ENCODE measurements around the gene METAP1D. TPM values are rescaled to one million over a fixed set of nuclear protein-coding genes. Genes with fewer than 3 reads are reported as not detected.

The METAP1D gene
- polyA plus RNA-seq, 1 of the 3 experiments (the other 2 are of a cell fraction), result 10.3 TPM

DNA sequence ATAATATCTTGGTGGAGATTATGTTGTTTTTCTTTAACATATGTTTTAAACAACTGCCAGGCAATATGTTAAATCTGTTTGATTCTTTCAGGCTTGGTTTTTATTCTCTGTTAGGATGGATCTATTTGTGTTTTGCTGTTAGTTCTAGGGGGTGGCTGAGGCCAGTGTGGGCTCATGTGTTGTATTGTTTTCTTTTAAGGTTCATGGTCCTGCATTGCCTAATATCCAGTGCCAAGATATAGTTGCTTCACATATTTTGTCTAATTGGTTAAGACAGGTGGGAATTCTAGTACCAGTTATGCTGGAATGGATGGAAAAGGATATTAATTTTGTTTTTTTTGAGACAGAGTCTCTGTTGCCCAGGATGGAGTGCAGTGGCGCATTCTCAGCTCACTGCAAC, 7.6 kb downstream of the METAP1D start:
- Histone ChIP-seq H2AFZ (ENCODE audit: low read depth) (no peak overlapping the region), H3K9ac (no peak overlapping the region), H3K27me3 (ENCODE audit: insufficient read depth) (no peaks in the 10 kb centered on the region), H3K4me1 (ENCODE audit: control insufficient read depth in 1 of 2, insufficient read depth in 2 of 2, low read depth in 1 of 2, low read length in 1 of 2) (no peaks in the 10 kb centered on the region), H3K4me2 (no peak overlapping the region), H3K79me2 (ENCODE audit: insufficient read depth) (no peaks in the 10 kb centered on the region), H3K9me2 (no peaks in the 10 kb centered on the region), H4K20me1 (ENCODE audit: insufficient read depth) (no peaks in the 10 kb centered on the region), H3F3A (replicated peaks; ENCODE audit: insufficient read depth) (no peaks in the 10 kb centered on the region), H3K4me3 (ENCODE audit: low read depth in 2 of 2, low read length in 1 of 2) (no peak overlapping the region), H3K27ac (ENCODE audit: low read depth in 2 of 2, low read length in 1 of 2) (no peak overlapping the region), H3K9me3 (no peaks in the 10 kb centered on the region), H3K36me3 (replicated peaks in 1 of 2; ENCODE audit: control insufficient read depth in 1 of 2, insufficient read depth in 2 of 2, low read length in 1 of 2) (no peaks in the 10 kb centered on the region)
- TF ChIP-seq, protein P1, sequence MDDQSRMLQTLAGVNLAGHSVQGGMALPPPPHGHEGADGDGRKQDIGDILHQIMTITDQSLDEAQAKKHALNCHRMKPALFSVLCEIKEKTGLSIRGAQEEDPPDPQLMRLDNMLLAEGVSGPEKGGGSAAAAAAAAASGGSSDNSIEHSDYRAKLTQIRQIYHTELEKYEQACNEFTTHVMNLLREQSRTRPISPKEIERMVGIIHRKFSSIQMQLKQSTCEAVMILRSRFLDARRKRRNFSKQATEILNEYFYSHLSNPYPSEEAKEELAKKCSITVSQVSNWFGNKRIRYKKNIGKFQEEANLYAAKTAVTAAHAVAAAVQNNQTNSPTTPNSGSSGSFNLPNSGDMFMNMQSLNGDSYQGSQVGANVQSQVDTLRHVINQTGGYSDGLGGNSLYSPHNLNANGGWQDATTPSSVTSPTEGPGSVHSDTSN (IDR thresholded peaks at IDR 0.05), result no peak
- TF ChIP-seq SMC3 (IDR thresholded peaks at IDR 0.05; ENCODE audit: low read depth, low read length) (no peak), EZH2phosphoT487 (IDR thresholded peaks at IDR 0.05; ENCODE audit: borderline replicate concordance, low read depth) (no peak), FOXJ3 (CRISPR knock-in tag; IDR thresholded peaks at IDR 0.05) (no peak), RCOR1 (IDR thresholded peaks at IDR 0.05; ENCODE audit: low read length) (no peak)
- TF ChIP-seq, protein P2, sequence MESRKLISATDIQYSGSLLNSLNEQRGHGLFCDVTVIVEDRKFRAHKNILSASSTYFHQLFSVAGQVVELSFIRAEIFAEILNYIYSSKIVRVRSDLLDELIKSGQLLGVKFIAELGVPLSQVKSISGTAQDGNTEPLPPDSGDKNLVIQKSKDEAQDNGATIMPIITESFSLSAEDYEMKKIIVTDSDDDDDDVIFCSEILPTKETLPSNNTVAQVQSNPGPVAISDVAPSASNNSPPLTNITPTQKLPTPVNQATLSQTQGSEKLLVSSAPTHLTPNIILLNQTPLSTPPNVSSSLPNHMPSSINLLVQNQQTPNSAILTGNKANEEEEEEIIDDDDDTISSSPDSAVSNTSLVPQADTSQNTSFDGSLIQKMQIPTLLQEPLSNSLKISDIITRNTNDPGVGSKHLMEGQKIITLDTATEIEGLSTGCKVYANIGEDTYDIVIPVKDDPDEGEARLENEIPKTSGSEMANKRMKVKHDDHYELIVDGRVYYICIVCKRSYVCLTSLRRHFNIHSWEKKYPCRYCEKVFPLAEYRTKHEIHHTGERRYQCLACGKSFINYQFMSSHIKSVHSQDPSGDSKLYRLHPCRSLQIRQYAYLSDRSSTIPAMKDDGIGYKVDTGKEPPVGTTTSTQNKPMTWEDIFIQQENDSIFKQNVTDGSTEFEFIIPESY (IDR thresholded peaks at IDR 0.05; ENCODE audit: borderline replicate concordance, low read depth), result no peak
- CTCF ChIA-PET, result no interaction called here
- DNase-seq, result no peak
- POLR2A ChIA-PET, result no interaction called here
- WGBS (ENCODE audit: low lambda C conversion rate), result 100% methylated on average over 1 of the region's 1 CpG

DNA sequence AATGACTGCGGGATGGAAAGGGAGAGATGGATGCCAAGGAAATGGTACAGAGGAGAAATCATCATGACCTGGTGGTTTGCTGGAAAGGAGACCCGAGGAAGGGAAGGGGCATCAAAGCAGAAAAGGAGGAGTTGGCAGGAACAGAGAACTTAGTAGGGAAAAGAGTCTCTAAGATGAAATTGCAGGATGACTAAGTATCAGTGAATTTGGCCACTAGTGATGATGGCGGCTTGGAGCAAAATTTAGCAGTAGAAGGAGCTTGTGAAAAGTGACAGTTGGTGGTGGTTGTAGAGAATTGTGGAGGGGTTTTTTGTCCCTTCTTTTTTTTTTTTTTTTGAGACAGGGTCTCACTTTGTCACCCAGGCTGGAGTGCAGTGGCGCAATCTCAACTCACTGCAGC, 10.1 kb downstream of the METAP1D start:
- no peak overlapping the region for H2AFZ ChIP-seq (ENCODE audit: low read depth)
- no peak overlapping the region for H3K4me2 ChIP-seq
- no peaks in the 10 kb centered on the region for H3K9me2 ChIP-seq
- DNase-seq, result no peak
- H3K4me3 ChIP-seq (ENCODE audit: low read depth in 2 of 2, low read length in 1 of 2), result no peak overlapping the region
- H3K27me3 ChIP-seq (ENCODE audit: insufficient read depth), result no peaks in the 10 kb centered on the region
- H3K9me3 ChIP-seq, result no peaks in the 10 kb centered on the region
- no peaks in the 10 kb centered on the region for H3F3A ChIP-seq (replicated peaks; ENCODE audit: insufficient read depth)
- ChIA-PET POLR2A (interaction anchor here (0.6 kb wide), 1 partner anchor 68 kb away, joined by 3 read pairs; no protein-coding TSS in a partner anchor), CTCF (no interaction called here)
- H4K20me1 ChIP-seq (ENCODE audit: insufficient read depth), result no peaks in the 10 kb centered on the region
- no peaks in the 10 kb centered on the region for H3K36me3 ChIP-seq (replicated peaks in 1 of 2; ENCODE audit: control insufficient read depth in 1 of 2, insufficient read depth in 2 of 2, low read length in 1 of 2)
- no peak overlapping the region for H3K9ac ChIP-seq
- no peak overlapping the region for H3K27ac ChIP-seq (ENCODE audit: low read depth in 2 of 2, low read length in 1 of 2)
- H3K4me1 ChIP-seq (ENCODE audit: control insufficient read depth in 1 of 2, insufficient read depth in 2 of 2, low read depth in 1 of 2, low read length in 1 of 2), result no peaks in the 10 kb centered on the region
- no peaks in the 10 kb centered on the region for H3K79me2 ChIP-seq (ENCODE audit: insufficient read depth)
- 87% methylated on average over 4 of the region's 4 CpGs for WGBS (ENCODE audit: low lambda C conversion rate)
- TF ChIP-seq ELF1 (IDR thresholded peaks at IDR 0.05) (no peak), RAD21 (IDR thresholded peaks at IDR 0.05; ENCODE audit: low read length) (no peak), RFX5 (IDR thresholded peaks at IDR 0.05; ENCODE audit: low read length) (no peak), FOSL2 (IDR thresholded peaks at IDR 0.05; ENCODE audit: borderline replicate concordance, low read depth) (no peak), MXI1 (IDR thresholded peaks at IDR 0.05; ENCODE audit: low read depth, low read length) (no peak), GABPA (IDR thresholded peaks at IDR 0.05; ENCODE audit: low read depth) (no peak), FOXJ3 (CRISPR knock-in tag; IDR thresholded peaks at IDR 0.05) (no peak), GATA2 (CRISPR knock-in tag; IDR thresholded peaks at IDR 0.05) (no peak), MEF2A (IDR thresholded peaks at IDR 0.05; ENCODE audit: borderline replicate concordance, low read depth) (no peak)
- TF ChIP-seq, protein P3, sequence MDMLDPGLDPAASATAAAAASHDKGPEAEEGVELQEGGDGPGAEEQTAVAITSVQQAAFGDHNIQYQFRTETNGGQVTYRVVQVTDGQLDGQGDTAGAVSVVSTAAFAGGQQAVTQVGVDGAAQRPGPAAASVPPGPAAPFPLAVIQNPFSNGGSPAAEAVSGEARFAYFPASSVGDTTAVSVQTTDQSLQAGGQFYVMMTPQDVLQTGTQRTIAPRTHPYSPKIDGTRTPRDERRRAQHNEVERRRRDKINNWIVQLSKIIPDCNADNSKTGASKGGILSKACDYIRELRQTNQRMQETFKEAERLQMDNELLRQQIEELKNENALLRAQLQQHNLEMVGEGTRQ (IDR thresholded peaks at IDR 0.05; ENCODE audit: borderline replicate concordance, low read depth, low read length), result no peak
- TF ChIP-seq, protein P4, sequence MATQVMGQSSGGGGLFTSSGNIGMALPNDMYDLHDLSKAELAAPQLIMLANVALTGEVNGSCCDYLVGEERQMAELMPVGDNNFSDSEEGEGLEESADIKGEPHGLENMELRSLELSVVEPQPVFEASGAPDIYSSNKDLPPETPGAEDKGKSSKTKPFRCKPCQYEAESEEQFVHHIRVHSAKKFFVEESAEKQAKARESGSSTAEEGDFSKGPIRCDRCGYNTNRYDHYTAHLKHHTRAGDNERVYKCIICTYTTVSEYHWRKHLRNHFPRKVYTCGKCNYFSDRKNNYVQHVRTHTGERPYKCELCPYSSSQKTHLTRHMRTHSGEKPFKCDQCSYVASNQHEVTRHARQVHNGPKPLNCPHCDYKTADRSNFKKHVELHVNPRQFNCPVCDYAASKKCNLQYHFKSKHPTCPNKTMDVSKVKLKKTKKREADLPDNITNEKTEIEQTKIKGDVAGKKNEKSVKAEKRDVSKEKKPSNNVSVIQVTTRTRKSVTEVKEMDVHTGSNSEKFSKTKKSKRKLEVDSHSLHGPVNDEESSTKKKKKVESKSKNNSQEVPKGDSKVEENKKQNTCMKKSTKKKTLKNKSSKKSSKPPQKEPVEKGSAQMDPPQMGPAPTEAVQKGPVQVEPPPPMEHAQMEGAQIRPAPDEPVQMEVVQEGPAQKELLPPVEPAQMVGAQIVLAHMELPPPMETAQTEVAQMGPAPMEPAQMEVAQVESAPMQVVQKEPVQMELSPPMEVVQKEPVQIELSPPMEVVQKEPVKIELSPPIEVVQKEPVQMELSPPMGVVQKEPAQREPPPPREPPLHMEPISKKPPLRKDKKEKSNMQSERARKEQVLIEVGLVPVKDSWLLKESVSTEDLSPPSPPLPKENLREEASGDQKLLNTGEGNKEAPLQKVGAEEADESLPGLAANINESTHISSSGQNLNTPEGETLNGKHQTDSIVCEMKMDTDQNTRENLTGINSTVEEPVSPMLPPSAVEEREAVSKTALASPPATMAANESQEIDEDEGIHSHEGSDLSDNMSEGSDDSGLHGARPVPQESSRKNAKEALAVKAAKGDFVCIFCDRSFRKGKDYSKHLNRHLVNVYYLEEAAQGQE (IDR thresholded peaks at IDR 0.05; ENCODE audit: low read depth, low read length), result no peak
- TF ChIP-seq, protein P5, sequence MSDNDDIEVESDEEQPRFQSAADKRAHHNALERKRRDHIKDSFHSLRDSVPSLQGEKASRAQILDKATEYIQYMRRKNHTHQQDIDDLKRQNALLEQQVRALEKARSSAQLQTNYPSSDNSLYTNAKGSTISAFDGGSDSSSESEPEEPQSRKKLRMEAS (IDR thresholded peaks at IDR 0.05; ENCODE audit: low read depth), result no peak
- TF ChIP-seq, protein P6, sequence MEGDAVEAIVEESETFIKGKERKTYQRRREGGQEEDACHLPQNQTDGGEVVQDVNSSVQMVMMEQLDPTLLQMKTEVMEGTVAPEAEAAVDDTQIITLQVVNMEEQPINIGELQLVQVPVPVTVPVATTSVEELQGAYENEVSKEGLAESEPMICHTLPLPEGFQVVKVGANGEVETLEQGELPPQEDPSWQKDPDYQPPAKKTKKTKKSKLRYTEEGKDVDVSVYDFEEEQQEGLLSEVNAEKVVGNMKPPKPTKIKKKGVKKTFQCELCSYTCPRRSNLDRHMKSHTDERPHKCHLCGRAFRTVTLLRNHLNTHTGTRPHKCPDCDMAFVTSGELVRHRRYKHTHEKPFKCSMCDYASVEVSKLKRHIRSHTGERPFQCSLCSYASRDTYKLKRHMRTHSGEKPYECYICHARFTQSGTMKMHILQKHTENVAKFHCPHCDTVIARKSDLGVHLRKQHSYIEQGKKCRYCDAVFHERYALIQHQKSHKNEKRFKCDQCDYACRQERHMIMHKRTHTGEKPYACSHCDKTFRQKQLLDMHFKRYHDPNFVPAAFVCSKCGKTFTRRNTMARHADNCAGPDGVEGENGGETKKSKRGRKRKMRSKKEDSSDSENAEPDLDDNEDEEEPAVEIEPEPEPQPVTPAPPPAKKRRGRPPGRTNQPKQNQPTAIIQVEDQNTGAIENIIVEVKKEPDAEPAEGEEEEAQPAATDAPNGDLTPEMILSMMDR (IDR thresholded peaks at IDR 0.05), result no peak

Data from SK-N-SH (cell line).